ENCODE measurements around the gene CDH24. TPM values are rescaled to one million over a fixed set of nuclear protein-coding genes. Genes with fewer than 3 reads are reported as not detected.
A peak's percentile ranks its signal among the peaks of the same experiment; 100 is the strongest.

CDH24 gene
- total RNA-seq, 1 experiment from 2014 or later = 9.0 TPM

GRCh38 chr14:23023022-23023794 is 34.1 kb downstream of the CDH24 start:
- ATAC-seq (peak; percentile 27; the same call in 1 of the 2 replicates), DNase-seq (ENCODE audit: low read depth, low spot score) (no peak)
- TF ChIP-seq TCF7L2 (IDR thresholded peaks at IDR 0.05; ENCODE audit: low read depth, low read length) = no peak
- no peak for TF ChIP-seq POLR2AphosphoS5 (IDR thresholded peaks at IDR 0.05; ENCODE audit: low read depth, low read length)
- TF ChIP-seq CTCF (IDR thresholded peaks at IDR 0.05) = no peak
- no peak for TF ChIP-seq SIN3A (IDR thresholded peaks at IDR 0.05; ENCODE audit: borderline replicate concordance, insufficient read depth, low read depth, low read length)
- TF ChIP-seq REST (IDR thresholded peaks at IDR 0.05; ENCODE audit: insufficient read depth in 1 of 2, low read depth in 2 of 2, low read length in 1 of 2) = no peak
- no peaks in the 10 kb centered on the region for H3K4me1 ChIP-seq (ENCODE audit: control insufficient read depth, insufficient read depth, low read length)
- no peak overlapping the region for H3K27ac ChIP-seq (ENCODE audit: low read length)
- ChIA-PET CTCF (no interaction called here), POLR2A (no interaction called here)
- intact Hi-C loops (cut with micrococcal nuclease; ENCODE audit: unreplicated experiment) (no loop called here), in situ Hi-C loops (cut with HindIII; ENCODE audit: low pct_unique_long_range_greater_than_20kb, low sequenced_read_pairs) (no loop called here)
- H3K4me3 ChIP-seq (ENCODE audit: low read depth in 2 of 2, low read length in 2 of 2) = no peak overlapping the region
- no peaks in the 10 kb centered on the region for H3K9me3 ChIP-seq (ENCODE audit: control insufficient read depth, insufficient read depth, low read depth, low read length)
- no peaks in the 10 kb centered on the region; the same call in 1 of the 2 replicates for H3K36me3 ChIP-seq (ENCODE audit: control insufficient read depth, insufficient read depth, low read length)
- no peaks in the 10 kb centered on the region for H3K27me3 ChIP-seq (ENCODE audit: control insufficient read depth, insufficient read depth, low read length)
- BruUV-seq (replicated peaks) = no TSS peak

- Histone ChIP-seq H3K27me3 (ENCODE audit: control insufficient read depth, insufficient read depth, low read length) (no peaks in the 10 kb centered on the region), H3K4me1 (ENCODE audit: control insufficient read depth, insufficient read depth, low read length) (no peaks in the 10 kb centered on the region), H3K4me3 (ENCODE audit: low read depth in 2 of 2, low read length in 2 of 2) (no peak overlapping the region), H3K27ac (ENCODE audit: low read length) (no peak overlapping the region), H3K36me3 (ENCODE audit: control insufficient read depth, insufficient read depth, low read length) (no peaks in the 10 kb centered on the region), H3K9me3 (ENCODE audit: control insufficient read depth, insufficient read depth, low read depth, low read length) (no peaks in the 10 kb centered on the region)
- intact Hi-C loops (cut with micrococcal nuclease; ENCODE audit: unreplicated experiment) = no loop called here
- in situ Hi-C loops (cut with HindIII; ENCODE audit: low pct_unique_long_range_greater_than_20kb, low sequenced_read_pairs) = no loop called here
- BruUV-seq (replicated peaks) = no TSS peak
- ATAC-seq (no peak), DNase-seq (ENCODE audit: low read depth, low spot score) (no peak)
- CTCF ChIA-PET = no interaction called here
- TF ChIP-seq REST (IDR thresholded peaks at IDR 0.05; ENCODE audit: insufficient read depth in 1 of 2, low read depth in 2 of 2, low read length in 1 of 2) = no peak
- TF ChIP-seq CTCF (IDR thresholded peaks at IDR 0.05) = no peak
- TF ChIP-seq POLR2AphosphoS5 (IDR thresholded peaks at IDR 0.05; ENCODE audit: low read depth, low read length) = no peak
- no peak for TF ChIP-seq SIN3A (IDR thresholded peaks at IDR 0.05; ENCODE audit: borderline replicate concordance, insufficient read depth, low read depth, low read length)
- no peak for TF ChIP-seq TCF7L2 (IDR thresholded peaks at IDR 0.05; ENCODE audit: low read depth, low read length)
- POLR2A ChIA-PET = no interaction called here
Observed at GRCh38 chr14:23021889-23022442, 35.4 kb downstream of the CDH24 start.
